Stimulated activated CD4-positive, alpha-beta T cell treated with anti-CD3 and anti-CD28 coated beads, Interleukin-2, amount 100 ng/mL, for 24 hours (primary cell): Measurements from ENCODE around the gene DUSP18.
"Not testable (repeated sequence)": the region's sequence is repeated elsewhere in the genome, so short reads cannot be mapped to it uniquely, and the experiment has no call there.

Experiments
- DNase-seq, 2 donors: peaks; one replicate each; pipeline ENCODE4 v3.0.0-alpha.2; 2020

Gene DUSP18

GRCh38 chr22:30636226-30637077 is 31.2 kb downstream of the DUSP18 start:
- peak in 1 of 2 donors; percentile 28 for DNase-seq

- peak; percentile 96 to 98 for DNase-seq
These were observed 32.1 kb downstream of the DUSP18 start, which contains the start of gene SLC35E4 for GRCh38 chr22:30635273-30636225. TSS of gene SLC35E4 (plus strand) at chr22:30635781. CDS start at chr22:30636451, 670 bp downstream.

GRCh38 chr22:30634471-30635233 is 33.0 kb downstream of the DUSP18 start:
- peak; percentile 94 for DNase-seq

- DNase-seq = not testable (repeated sequence)
These were observed 36.2 kb downstream of the DUSP18 start for GRCh38 chr22:30631469-30631868.

GRCh38 chr22:30628491-30628890 is 39.2 kb downstream of the DUSP18 start:
- DNase-seq = no peak

GRCh38 chr22:30627471-30627870 is 40.2 kb downstream of the DUSP18 start:
- DNase-seq = no peak

- DNase-seq = no peak
These were observed 41.3 kb downstream of the DUSP18 start for GRCh38 chr22:30626413-30626812.

- not testable (repeated sequence) for DNase-seq
These were observed 47.8 kb downstream of the DUSP18 start for GRCh38 chr22:30619909-30620308.

- no peak for DNase-seq
These were observed 49.9 kb downstream of the DUSP18 start for GRCh38 chr22:30617819-30618218.

- DNase-seq = no peak
These were observed 52.1 kb downstream of the DUSP18 start for GRCh38 chr22:30615543-30615954.

- no peak for DNase-seq
These were observed 52.8 kb downstream of the DUSP18 start for GRCh38 chr22:30614879-30615278.

GRCh38 chr22:30614268-30614667 is 53.4 kb downstream of the DUSP18 start:
- no peak for DNase-seq

GRCh38 chr22:30612789-30613188 is 54.9 kb downstream of the DUSP18 start:
- DNase-seq = no peak
